GM19240 (cell line): ENCODE results near the gene RPTOR.
"Not testable (repeated sequence)": the region's sequence is repeated elsewhere in the genome, so short reads cannot be mapped to it uniquely, and the experiment has no call there.

Experiments used
- DNase-seq: peaks from one replicate; pipeline ENCODE4 v3.0.0; 2011; ENCODE audit warnings: low spot score; ENCODE audit not compliant: insufficient read length

The RPTOR gene

GRCh38 chr17:80875480-80875995 is 330.9 kb downstream of the RPTOR start:
- DNase-seq = not testable (repeated sequence)

DNA sequence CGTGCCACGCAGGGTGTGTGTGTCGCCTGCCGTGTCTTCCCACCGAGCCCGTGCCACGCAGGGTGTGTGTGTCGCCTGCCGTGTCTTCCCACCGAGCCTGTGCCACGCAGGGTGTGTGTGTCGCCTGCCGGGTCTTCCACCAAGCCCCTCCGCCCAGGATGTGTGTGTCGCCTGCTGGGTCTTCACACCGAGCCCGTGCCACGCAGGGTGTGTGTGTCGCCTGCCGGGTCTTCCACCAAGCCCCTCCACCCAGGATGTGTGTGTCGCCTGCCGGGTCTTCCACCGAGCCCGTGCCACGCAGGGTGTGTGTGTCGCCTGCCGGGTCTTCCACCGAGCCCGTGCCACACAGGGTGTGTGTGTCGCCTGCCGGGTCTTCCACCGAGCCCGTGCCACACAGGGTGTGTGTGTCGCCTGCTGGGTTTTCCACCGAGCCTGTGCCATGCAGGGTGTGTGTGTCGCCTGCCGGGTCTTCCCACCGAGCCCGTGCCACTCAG is 331.9 kb downstream of the RPTOR start:
- DNase-seq = not testable (repeated sequence)

DNA sequence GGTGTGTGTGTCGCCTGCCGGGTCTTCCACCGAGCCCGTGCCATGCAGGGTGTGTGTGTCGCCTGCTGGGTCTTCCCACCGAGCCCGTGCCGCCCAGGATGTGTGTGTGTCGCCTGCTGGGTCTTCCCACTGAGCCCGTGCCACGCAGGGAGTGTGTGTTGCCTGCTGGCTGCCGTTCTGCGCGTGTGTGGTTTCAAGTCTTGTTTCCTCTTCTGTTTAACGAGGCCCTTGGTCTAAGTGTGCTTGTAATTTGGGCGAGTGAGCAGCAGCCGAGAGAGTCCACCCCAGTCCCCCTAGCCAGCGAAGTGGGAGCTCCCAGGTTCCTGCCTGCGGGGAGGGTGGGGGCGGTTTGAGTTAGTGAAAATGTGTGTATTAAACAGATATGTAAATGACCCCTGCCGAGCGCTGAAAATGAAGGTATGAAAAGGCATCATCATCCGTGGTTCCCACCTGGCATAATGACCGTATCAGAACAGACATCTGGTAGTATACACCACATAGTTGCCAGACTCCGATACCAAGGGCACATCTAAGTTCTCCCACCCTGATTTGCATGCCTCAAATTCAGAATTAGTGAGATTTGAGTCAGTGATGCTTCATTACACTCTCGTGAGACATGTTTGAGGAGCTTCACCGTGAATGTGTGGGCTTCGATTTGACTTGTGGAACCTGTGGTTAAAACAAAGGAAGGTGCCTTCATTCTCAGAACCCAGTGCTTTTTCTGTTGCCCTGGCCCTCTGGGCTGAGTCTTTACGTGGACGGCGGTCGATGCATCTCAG is 332.5 kb downstream of the RPTOR start:
- DNase-seq = peak; percentile 79

GRCh38 chr17:80877729-80878303 is 333.2 kb downstream of the RPTOR start:
- DNase-seq = no peak

- DNase-seq = no peak
Measured at GRCh38 chr17:80878876-80879722, 334.5 kb downstream of the RPTOR start.

DNA sequence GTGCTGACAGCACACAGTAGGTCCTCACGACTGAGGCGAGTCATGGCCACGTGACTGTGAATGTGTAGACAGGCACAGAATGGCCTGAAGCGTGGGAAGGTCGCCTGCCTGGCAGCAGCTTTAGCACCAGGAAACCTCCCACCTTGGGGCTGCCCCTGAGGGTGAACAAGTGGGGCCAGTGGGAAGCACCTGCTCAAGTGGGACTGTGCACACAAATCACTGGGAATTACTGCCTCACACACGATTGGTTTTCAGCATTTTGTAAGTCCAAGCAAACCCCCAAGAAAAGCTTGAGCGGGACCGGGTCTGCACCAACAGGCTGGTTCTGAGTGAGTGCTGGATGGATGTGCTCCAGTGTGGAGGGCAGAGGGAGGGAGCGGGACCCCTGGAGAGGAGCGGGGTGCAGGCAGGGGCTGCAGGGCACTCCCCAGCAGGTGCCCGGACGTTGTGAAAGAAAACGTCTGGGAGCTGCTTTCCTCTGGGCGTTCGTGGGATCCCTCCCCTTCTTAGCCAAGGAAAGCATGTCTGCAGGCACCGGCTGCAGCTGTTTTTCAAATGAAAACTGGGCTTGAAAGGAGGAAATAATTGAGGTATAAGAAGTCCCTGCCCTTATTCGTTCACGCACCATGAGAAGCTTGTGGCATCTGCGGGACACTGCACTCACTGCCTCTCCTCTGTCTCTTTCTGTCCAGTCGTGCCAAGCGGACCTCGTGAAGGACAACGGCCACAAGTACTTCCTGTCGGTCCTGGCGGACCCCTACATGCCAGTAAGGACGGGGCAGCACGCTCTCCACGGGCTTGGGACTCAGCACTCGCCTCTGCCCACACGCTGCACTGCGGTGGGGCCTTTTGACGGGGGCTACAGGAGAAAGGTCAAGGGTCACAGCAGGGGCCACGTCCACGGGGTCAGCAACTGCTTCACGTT is 335.3 kb downstream of the RPTOR start:
- DNase-seq = no peak

DNA sequence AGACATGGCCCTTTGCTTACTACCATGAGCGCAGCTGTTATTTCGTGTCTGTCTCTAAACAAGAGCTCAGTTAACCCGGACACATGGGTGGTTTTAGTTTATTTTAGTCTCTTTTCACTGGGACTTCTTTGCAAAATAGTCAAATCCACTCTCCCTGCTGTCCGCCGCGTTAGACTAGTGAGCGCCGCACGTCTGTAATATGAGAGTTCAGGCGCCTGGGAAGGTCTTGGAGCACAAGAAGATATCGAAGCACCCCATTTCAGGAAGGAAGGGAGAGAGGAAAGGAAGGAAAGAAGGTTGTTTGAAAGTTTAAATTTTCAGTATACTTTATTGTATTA is 336.0 kb downstream of the RPTOR start:
- no peak for DNase-seq

- DNase-seq = no peak
Measured at GRCh38 chr17:80881306-80881705, 336.7 kb downstream of the RPTOR start.

DNA sequence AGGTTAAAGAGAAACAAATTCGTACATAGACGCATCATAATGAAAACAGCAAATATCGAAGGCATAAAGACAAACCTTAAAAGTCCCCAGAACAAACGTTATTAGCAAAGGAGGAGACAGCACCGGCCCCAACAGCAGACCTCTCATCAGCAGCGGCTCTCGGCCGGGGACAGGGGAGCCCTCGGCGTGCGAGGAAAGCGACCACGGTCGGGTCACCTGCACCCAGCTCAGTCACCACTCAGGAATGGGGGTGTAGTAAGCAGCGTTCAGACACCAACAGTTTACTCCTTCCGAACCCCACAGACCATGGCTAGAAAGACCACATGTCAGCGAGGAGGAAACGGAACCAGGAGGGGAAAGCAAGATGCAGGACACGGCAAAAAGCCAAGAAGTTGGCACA is 337.7 kb downstream of the RPTOR start:
- DNase-seq = no peak

DNA sequence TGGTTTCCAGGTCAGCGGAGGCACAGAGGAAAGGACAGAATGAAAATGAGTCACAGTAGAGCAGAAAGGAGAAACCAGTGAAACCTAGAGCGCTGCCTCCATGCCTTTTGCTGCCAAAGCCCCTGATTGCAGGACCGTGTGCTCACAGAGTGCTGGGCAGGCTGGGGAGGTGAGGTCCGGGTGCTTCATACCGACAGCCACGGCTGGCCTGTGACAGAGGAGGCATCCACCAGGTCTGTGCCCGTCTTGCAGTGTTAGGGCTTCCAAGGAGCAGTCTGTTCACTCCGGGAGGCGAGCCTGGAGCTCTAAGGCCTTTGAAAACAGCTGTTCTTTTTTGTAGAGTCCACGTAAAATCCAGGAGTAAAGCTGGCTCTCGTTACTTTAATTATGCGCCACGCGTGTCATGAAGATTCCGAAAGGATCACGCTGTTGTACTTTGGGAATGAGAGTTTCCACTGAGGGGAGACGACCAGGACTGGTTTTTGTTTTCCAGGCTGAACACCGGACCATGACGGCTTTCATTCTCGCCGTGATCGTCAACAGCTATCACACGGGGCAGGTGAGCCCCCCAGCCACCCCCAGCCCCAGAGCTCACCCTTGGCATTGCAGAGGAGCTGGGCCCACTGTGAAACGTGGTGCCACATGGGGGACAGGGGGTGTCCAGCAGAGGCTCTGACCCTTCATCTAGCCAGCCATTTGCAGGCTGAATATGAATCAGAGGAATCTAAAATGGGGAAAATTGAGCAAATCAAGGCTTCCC is 338.5 kb downstream of the RPTOR start:
- DNase-seq = no peak

DNA sequence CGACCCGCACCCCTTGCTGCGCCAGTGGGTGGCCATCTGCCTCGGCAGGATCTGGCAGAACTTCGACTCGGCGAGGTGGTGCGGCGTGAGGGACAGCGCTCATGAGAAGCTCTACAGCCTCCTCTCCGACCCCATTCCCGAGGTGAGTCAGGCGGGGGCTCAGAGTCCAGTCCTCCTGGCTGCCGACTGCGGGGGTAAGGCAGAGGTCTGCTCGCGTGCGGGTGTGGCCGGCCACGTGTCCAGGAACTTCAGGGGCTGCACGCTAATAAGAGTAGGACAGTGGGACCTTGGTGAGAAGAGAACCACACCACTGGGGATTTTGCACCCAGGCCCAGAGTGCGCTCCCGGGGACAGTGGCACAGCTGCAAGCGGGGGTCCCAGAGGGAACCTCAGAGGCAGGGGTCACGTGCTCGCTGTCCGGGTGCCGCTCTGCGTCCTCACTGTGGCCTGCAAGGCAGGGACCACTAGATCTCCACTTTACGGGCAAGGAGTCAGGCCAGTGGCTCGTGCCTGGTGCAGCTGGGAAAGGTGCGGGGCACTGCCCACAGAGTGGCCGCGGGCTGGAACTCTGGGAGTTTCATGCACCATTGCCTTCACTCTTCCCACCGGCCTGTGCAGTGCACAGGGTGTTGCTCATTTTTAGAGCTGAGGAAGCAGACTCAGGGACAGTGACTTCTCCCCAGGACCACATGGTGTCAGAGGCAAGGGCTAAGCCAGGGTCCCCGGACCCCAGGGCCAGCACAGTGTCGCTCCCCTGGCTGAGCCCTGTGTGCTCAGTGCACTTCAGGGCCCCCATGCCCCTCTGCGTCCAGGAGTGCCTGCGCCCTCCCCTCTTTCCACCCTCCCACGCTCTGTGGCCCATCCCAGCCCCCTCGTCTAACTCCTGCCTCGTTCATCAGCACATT is 339.4 kb downstream of the RPTOR start:
- DNase-seq = no peak

- DNase-seq = no peak
Measured at GRCh38 chr17:80884811-80885210, 340.2 kb downstream of the RPTOR start.

- DNase-seq = no peak
Measured at GRCh38 chr17:80885947-80886582, 341.4 kb downstream of the RPTOR start.

GRCh38 chr17:80886641-80887573 is 342.3 kb downstream of the RPTOR start:
- no peak for DNase-seq

DNA sequence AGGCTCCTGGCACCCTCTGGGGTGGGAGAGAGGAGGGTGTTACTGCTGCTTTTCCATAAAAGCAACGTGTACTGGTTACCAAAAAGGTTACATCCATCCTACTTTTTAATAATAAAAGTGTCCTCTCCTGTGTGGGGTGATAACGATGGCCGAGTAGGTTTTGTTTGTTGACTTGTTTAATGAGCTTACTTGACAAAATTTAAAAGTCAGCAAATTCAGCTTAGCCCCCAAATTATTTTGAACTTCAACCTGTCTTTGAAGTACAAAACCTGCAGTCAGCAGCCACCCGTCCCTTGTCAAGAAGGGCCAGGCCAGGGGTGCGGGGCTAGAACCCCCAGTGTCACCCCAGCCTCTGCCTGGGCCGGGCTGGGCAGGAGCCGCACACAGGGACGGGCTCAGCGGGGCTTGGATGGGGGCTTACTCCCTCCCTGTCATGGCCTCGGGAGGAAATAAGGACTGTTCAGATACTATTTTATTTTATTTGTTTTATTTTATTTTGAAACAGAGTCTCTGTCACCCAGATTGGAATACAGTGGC is 343.1 kb downstream of the RPTOR start:
- no peak for DNase-seq

DNA sequence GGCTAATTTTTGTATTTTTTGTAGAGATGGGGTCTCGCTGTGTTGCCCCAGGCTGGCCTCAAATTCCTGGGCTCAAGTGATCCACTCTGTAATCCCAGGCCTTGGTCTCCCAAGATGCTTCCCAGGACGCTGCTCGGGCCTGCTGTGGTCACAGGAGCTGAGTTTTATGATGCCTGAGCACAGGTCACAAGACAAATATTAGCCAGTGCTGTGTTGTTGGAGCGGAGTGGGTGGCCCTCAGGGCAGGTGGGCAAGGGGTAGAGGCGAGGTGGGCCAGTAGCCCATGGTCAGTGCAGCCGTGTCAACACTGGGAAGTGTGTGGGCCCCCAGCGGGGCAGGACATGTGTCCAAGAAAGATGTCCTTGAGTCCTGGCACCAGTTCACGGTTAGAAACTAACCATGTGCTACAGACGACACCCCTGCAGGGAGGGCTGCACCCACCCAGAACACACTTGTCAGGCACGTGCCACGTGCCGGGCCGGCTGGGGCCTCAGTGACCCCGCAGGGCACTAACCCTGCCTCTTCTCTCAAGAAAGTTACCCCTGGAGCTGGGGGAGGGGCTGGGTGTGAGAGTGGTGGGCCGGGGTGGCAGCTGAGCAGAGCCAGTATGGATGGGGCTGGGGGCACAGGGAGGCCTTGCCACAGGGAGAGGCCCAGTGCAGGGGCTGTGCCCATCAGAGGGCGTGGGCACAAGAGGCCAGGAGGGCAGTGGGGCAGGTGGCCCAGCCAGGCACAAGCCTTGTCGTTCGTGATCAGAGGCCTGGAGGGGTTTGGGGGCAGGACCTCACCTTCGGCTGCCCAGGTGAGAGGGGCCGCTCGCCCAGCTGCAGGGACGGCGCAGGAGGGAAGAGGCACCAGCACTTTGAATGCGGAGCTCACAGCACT is 343.9 kb downstream of the RPTOR start:
- DNase-seq = no peak
